Subcutaneous abdominal adipose tissue (tissue), 5 donors: ENCODE results near the gene AIF1.

Experiments used
- H3K27ac ChIP-seq: one replicate; pipeline ENCODE4 v1.7.0; 2013; ENCODE audit warnings: low read depth, mild to moderate bottlenecking, inconsistent platforms, low read length, moderate library complexity
- H3K27me3 ChIP-seq, 5 donors: one replicate each; pipeline ENCODE4 v1.7.0; 2013; ENCODE audit warnings: low read length in 5 of 5, inconsistent platforms in 1 of 5; ENCODE audit not compliant: control insufficient read depth in 5 of 5, insufficient read depth in 4 of 5
- H3K36me3 ChIP-seq, 5 donors: one replicate each; pipeline ENCODE4 v1.7.0; 2013; ENCODE audit warnings: low read length in 5 of 5; ENCODE audit not compliant: control insufficient read depth in 5 of 5, insufficient read depth in 5 of 5
- H3K4me1 ChIP-seq, 5 donors: one replicate each; pipeline ENCODE4 v1.7.0; 2013; ENCODE audit warnings: low read length in 5 of 5, mild to moderate bottlenecking in 3 of 5, moderate library complexity in 1 of 5; ENCODE audit not compliant: control insufficient read depth in 5 of 5, insufficient read depth in 5 of 5
- H3K4me3 ChIP-seq, 5 donors: one replicate each; pipeline ENCODE4 v1.7.0; 2013; ENCODE audit warnings: low read length in 5 of 5, low read depth in 1 of 5
- H3K9ac ChIP-seq, 5 donors: one replicate each; pipeline ENCODE4 v1.7.0; 2013; ENCODE audit warnings: low read length in 5 of 5, mild to moderate bottlenecking in 4 of 5, moderate library complexity in 3 of 5
- H3K9me3 ChIP-seq, 5 donors: one replicate each; pipeline ENCODE4 v1.7.0; 2013; ENCODE audit warnings: low read length in 5 of 5; ENCODE audit not compliant: control insufficient read depth in 5 of 5
- donor health status: healthy.
- donor health status: healthy.
- donor health status: healthy.
- donor health status: healthy.
- donor health status: healthy.

Gene AIF1

GRCh38 chr6:31575335-31575901 is 39.6 kb upstream of the AIF1 start, which contains the start of gene TNF:
Gene TNF, plus strand, starts transcription at chr6:31575565. Its CDS starts 177 bp downstream, at chr6:31575742.
- H3K27ac ChIP-seq = peak within 1 kb of the TSS; percentile 10
- H3K9me3 ChIP-seq = no peaks in the 10 kb centered on the region
- H3K9ac ChIP-seq = peak within 1 kb of the TSS; percentile 26 to 68 (median 49)
- peak within 1 kb of the TSS; percentile 33 to 62 (median 56) for H3K4me3 ChIP-seq
- H3K36me3 ChIP-seq = peaks cover 0 to 4% (median 0%) of the 10 kb centered on the region in 5 donors
- H3K27me3 ChIP-seq = peaks cover 0 to 4% (median 0%) of the 10 kb centered on the region in 5 donors
- peaks cover 0 to 28% (median 12%) of the 10 kb centered on the region in 5 donors for H3K4me1 ChIP-seq

- H3K27ac ChIP-seq = no peak overlapping the region
- H3K36me3 ChIP-seq = peaks cover 0 to 4% (median 0%) of the 10 kb centered on the region in 5 donors
- H3K27me3 ChIP-seq = peaks cover 0 to 4% (median 0%) of the 10 kb centered on the region in 5 donors
- peak overlapping the region; percentile 33 to 62 (median 56) for H3K4me3 ChIP-seq
- peak overlapping the region in 2 of 5 donors; percentile 42 to 68 for H3K9ac ChIP-seq
- H3K9me3 ChIP-seq = no peaks in the 10 kb centered on the region
- peaks cover 0 to 35% (median 17%) of the 10 kb centered on the region in 5 donors for H3K4me1 ChIP-seq
These were observed 38.9 kb upstream of the AIF1 start for GRCh38 chr6:31575952-31576685.

GRCh38 chr6:31576897-31577578 is 38.0 kb upstream of the AIF1 start:
- H3K4me1 ChIP-seq = peaks cover 2 to 44% (median 26%) of the 10 kb centered on the region in 5 donors
- peak overlapping the region in 3 of 5 donors; percentile 2 to 56 (median 5) for H3K4me3 ChIP-seq
- peaks cover 0 to 4% (median 0%) of the 10 kb centered on the region in 5 donors for H3K27me3 ChIP-seq
- H3K9ac ChIP-seq = no peak overlapping the region
- H3K9me3 ChIP-seq = no peaks in the 10 kb centered on the region
- peaks cover 0 to 4% (median 0%) of the 10 kb centered on the region in 5 donors for H3K36me3 ChIP-seq
- no peak overlapping the region for H3K27ac ChIP-seq

GRCh38 chr6:31577579-31577966 is 37.5 kb upstream of the AIF1 start:
- Histone ChIP-seq H3K27ac (no peak overlapping the region), H3K4me1 (peaks cover 4 to 50% (median 30%) of the 10 kb centered on the region in 5 donors)

GRCh38 chr6:31578184-31579118 is 36.6 kb upstream of the AIF1 start:
- H3K4me3 ChIP-seq = no peak overlapping the region
- H3K27ac ChIP-seq = no peak overlapping the region
- peaks cover 5 to 54% (median 30%) of the 10 kb centered on the region in 5 donors for H3K4me1 ChIP-seq
- no peaks in the 10 kb centered on the region for H3K9me3 ChIP-seq
- peaks cover 0 to 4% (median 0%) of the 10 kb centered on the region in 5 donors for H3K36me3 ChIP-seq
- peaks cover 0 to 4% (median 0%) of the 10 kb centered on the region in 5 donors for H3K27me3 ChIP-seq
- no peak overlapping the region for H3K9ac ChIP-seq

More at GRCh38 chr6:31577579-31577966, 37.5 kb upstream of the AIF1 start:
- no peak overlapping the region for H3K4me3 ChIP-seq
- H3K36me3 ChIP-seq = peaks cover 0 to 4% (median 0%) of the 10 kb centered on the region in 5 donors
- H3K27me3 ChIP-seq = peaks cover 0 to 4% (median under 1%) of the 10 kb centered on the region in 5 donors
- H3K9me3 ChIP-seq = no peaks in the 10 kb centered on the region
- H3K9ac ChIP-seq = no peak overlapping the region

GRCh38 chr6:31579119-31579505 is 35.9 kb upstream of the AIF1 start:
- no peaks in the 10 kb centered on the region for H3K9me3 ChIP-seq
- peaks cover 5 to 54% (median 30%) of the 10 kb centered on the region in 5 donors for H3K4me1 ChIP-seq
- H3K4me3 ChIP-seq = no peak overlapping the region
- no peak overlapping the region for H3K9ac ChIP-seq
- peaks cover 0 to 4% (median 0%) of the 10 kb centered on the region in 5 donors for H3K36me3 ChIP-seq
- peaks cover 0 to 4% (median 0%) of the 10 kb centered on the region in 5 donors for H3K27me3 ChIP-seq
- H3K27ac ChIP-seq = no peak overlapping the region

GRCh38 chr6:31579546-31580437 is 35.2 kb upstream of the AIF1 start:
- Histone ChIP-seq H3K4me3 (peak overlapping the region in 1 of 5 donors; percentile 92), H3K9ac (peak overlapping the region in 2 of 5 donors; percentile 23 to 94), H3K27me3 (peaks cover 0 to 4% (median 0%) of the 10 kb centered on the region in 5 donors), H3K9me3 (no peaks in the 10 kb centered on the region), H3K27ac (no peak overlapping the region), H3K4me1 (peaks cover 5 to 54% (median 30%) of the 10 kb centered on the region in 5 donors), H3K36me3 (peaks cover 0 to 4% (median 0%) of the 10 kb centered on the region in 5 donors)

- peaks cover 0 to 3% (median 0%) of the 10 kb centered on the region in 5 donors for H3K27me3 ChIP-seq
- H3K9ac ChIP-seq = peak overlapping the region in 4 of 5 donors; percentile 1 to 96 (median 94)
- peak overlapping the region; percentile 48 to 96 (median 89) for H3K4me3 ChIP-seq
- no peak overlapping the region for H3K27ac ChIP-seq
- H3K4me1 ChIP-seq = peaks cover 5 to 53% (median 29%) of the 10 kb centered on the region in 5 donors
- H3K36me3 ChIP-seq = peaks cover 0 to 4% (median 0%) of the 10 kb centered on the region in 5 donors
- H3K9me3 ChIP-seq = no peaks in the 10 kb centered on the region
These were observed 34.6 kb upstream of the AIF1 start for GRCh38 chr6:31580438-31580740.
